Retinal pigment epithelial cell (primary cell): ENCODE data around the gene LYZL6.

Experiments
- DNase-seq: peaks from one replicate; pipeline ENCODE4 v3.0.0-alpha.2; 2010; ENCODE audit warnings: low read depth
- H3K4me3 ChIP-seq: 2 replicates; pipeline ENCODE4 v1.5.1; 2011; ENCODE audit warnings: mild to moderate bottlenecking, low read length, control low read depth, moderate library complexity
- TF ChIP-seq, protein P1 (sequence below): conservative IDR thresholded peaks from 2 replicates; pipeline ENCODE4 v1.5.1; 2011; ENCODE audit warnings: low read depth, low read length, control low read depth, inconsistent platforms

The LYZL6 gene

DNA sequence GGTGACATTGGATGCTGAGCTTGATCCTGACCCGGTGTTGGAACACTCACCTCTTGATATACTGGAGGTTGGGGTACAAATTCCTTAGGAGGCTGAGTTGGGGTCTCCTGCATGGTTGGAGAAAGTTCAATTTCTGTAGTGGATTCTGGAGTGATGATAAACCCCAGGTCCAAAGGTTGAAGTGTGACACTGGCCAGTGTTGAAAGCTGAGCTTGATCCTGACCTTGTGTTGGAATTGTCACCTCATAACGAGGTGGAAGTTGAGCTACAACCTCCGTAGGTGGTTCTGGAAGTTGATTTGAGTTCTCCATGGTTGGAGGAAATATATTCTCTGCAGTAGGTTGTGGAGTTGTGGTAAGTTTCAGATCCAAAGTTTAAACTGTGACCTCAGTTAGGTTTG lies 34.1 kb downstream of the LYZL6 start:
- no peak overlapping the region for H3K4me3 ChIP-seq
- TF ChIP-seq, protein P1, sequence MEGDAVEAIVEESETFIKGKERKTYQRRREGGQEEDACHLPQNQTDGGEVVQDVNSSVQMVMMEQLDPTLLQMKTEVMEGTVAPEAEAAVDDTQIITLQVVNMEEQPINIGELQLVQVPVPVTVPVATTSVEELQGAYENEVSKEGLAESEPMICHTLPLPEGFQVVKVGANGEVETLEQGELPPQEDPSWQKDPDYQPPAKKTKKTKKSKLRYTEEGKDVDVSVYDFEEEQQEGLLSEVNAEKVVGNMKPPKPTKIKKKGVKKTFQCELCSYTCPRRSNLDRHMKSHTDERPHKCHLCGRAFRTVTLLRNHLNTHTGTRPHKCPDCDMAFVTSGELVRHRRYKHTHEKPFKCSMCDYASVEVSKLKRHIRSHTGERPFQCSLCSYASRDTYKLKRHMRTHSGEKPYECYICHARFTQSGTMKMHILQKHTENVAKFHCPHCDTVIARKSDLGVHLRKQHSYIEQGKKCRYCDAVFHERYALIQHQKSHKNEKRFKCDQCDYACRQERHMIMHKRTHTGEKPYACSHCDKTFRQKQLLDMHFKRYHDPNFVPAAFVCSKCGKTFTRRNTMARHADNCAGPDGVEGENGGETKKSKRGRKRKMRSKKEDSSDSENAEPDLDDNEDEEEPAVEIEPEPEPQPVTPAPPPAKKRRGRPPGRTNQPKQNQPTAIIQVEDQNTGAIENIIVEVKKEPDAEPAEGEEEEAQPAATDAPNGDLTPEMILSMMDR: no peak
- no peak for DNase-seq

GRCh38 chr17:35907691-35908090 lies 35.8 kb downstream of the LYZL6 start:
- DNase-seq: no peak
- TF ChIP-seq, protein P1: no peak
- no peak overlapping the region for H3K4me3 ChIP-seq

DNA sequence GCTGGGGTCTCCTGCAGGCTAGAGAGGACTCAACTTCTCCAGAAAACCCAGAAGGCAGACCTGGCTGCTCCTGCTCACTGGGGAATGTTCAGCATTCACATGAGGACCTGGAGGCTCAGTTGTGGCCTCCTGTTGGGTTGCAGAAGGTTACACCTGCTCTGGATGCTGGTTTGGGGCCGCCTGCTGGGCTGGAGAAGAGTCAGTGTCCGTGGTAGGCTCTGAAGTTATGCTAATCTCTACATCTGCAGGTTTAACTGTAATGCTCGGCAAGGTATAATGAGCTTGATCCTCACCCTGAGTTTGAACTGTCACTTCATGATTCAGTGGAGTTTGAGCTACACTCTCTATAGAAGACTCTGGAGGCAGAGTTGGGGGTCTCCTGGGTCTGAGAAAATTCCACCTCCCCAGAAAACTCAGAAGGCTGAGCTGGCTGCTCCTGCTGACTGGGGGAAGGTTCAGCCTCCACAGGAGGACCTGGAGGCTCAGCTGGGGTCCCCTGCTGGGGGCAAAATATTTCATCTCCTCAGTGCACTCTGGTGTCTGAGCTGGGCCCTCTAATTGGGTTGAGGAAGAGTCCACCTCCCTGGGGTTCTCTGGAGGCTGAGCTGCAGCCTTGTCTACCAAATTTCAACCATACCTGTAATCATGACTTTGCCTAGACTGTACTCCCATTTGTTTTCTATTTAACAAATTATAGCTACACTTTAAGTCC lies 36.4 kb downstream of the LYZL6 start:
- H3K4me3 ChIP-seq: no peak overlapping the region
- TF ChIP-seq, protein P1: no peak
- no peak for DNase-seq

DNA sequence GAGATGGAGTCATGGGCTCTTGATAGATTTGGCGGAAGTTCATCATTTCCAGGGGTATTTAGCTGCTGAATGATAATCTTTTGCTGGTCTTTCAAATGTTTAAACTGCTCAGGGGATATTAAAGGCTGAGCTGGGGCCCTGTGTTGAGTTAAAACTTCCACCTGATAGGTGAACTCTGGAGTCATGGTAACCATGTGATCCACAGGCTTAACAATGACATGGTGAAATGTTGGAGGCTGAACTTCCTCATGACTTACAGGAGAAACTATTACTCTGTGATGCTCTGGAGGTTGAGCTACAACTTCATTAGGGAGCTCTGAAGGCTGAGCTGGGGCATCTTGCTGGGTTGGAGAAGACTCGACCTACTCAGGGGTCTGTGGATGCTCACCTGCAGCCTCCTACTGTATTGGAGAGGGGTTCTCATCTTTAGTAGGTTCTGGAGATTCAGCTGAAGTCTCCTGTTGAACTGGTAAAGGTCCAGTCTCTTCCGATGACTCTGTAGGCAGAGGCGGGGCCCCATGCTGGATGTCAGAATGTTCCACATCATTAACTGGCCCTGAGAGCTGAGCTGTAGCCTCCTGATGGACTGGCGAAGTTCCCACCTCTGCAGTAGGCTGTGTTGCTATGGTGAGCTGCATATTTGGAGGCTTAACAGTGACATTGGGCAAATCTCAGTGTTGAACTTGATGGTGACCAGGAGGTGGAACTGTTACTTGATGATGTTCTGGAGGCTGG lies 37.2 kb downstream of the LYZL6 start:
- no peak overlapping the region for H3K4me3 ChIP-seq
- DNase-seq: no peak
- TF ChIP-seq, protein P1: no peak

- no peak for DNase-seq
- TF ChIP-seq, protein P1: no peak
- no peak overlapping the region for H3K4me3 ChIP-seq
These were observed 40.1 kb downstream of the LYZL6 start for GRCh38 chr17:35903451-35903850.

GRCh38 chr17:35901631-35902175 lies 41.8 kb downstream of the LYZL6 start:
- TF ChIP-seq, protein P1: no peak
- DNase-seq: no peak

More at GRCh38 chr17:35901631-35902175, 41.8 kb downstream of the LYZL6 start:
- H3K4me3 ChIP-seq: no peak overlapping the region
